Neural crest cell (in vitro differentiated cells): Measurements from ENCODE around the gene SPTB. TPM values are rescaled to one million over a fixed set of nuclear protein-coding genes. Genes with fewer than 3 reads are reported as not detected.

Source experiments
- DNase-seq: peaks from one replicate; pipeline ENCODE4 v3.0.0; 2021; ENCODE audit warnings: low read depth, mixed read lengths, low spot score
- H3K27ac Mint-ChIP-seq: one replicate; pipeline ENCODE4 v1.8.0; 2021; ENCODE audit warnings: mild to moderate bottlenecking, mixed read lengths; ENCODE audit not compliant: unreplicated experiment
- H3K27me3 Mint-ChIP-seq: 2 replicates; pipeline ENCODE4 v1.8.0; 2021; ENCODE audit warnings: low read depth, mild to moderate bottlenecking, mixed read lengths
- H3K36me3 Mint-ChIP-seq: 2 replicates; pipeline ENCODE4 v1.8.0; 2021; ENCODE audit warnings: low read depth, mild to moderate bottlenecking, mixed read lengths
- H3K4me1 Mint-ChIP-seq: 2 replicates; pipeline ENCODE4 v1.8.0; 2021; ENCODE audit warnings: mixed read lengths
- H3K4me3 Mint-ChIP-seq: one replicate; pipeline ENCODE4 v1.8.0; 2021; ENCODE audit warnings: mild to moderate bottlenecking, mixed read lengths
- H3K9me3 Mint-ChIP-seq: 2 replicates; pipeline ENCODE4 v1.8.0; 2021; ENCODE audit warnings: mixed read lengths
- CTCF ChIP-seq: fragments of 200-600 bp; sonication (generic); conservative IDR thresholded peaks from 2 replicates; pipeline ENCODE4 v1.5.0; 2021; ENCODE audit warnings: antibody characterized with exemption, mild to moderate bottlenecking
- total RNA-seq: library from RNA; stranded (reverse); gene quantifications from 2 replicates; pipeline ENCODE4 v1.2.1, GENCODE V29; 2021

The SPTB gene
- total RNA-seq, 1 donor from 2014 or later = 0.16 TPM

- H3K4me1 Mint-ChIP-seq = peaks cover 23% of the 10 kb centered on the region
- no peak overlapping the region for H3K4me3 Mint-ChIP-seq
- H3K9me3 Mint-ChIP-seq = no peaks in the 10 kb centered on the region
- H3K36me3 Mint-ChIP-seq = no peaks in the 10 kb centered on the region
- H3K27ac Mint-ChIP-seq = no peak overlapping the region
- H3K27me3 Mint-ChIP-seq = peaks cover 70% of the 10 kb centered on the region
- DNase-seq = no peak
- TF ChIP-seq CTCF = no peak
Measured at GRCh38 chr14:64758691-64759554, 120.8 kb downstream of the SPTB start.

GRCh38 chr14:64758025-64758521 lies 121.6 kb downstream of the SPTB start:
- peaks cover 62% of the 10 kb centered on the region for H3K27me3 Mint-ChIP-seq
- DNase-seq = no peak
- H3K36me3 Mint-ChIP-seq = no peaks in the 10 kb centered on the region

GRCh38 chr14:64757601-64758000 lies 122.1 kb downstream of the SPTB start:
- H3K36me3 Mint-ChIP-seq = no peaks in the 10 kb centered on the region
- peaks cover 57% of the 10 kb centered on the region for H3K27me3 Mint-ChIP-seq
- no peak overlapping the region for H3K4me3 Mint-ChIP-seq
- DNase-seq = no peak
- peaks cover 20% of the 10 kb centered on the region for H3K4me1 Mint-ChIP-seq
- no peak for TF ChIP-seq CTCF
- peak overlapping the region; percentile 75 for H3K27ac Mint-ChIP-seq
- H3K9me3 Mint-ChIP-seq = no peaks in the 10 kb centered on the region

More at GRCh38 chr14:64758025-64758521, 121.6 kb downstream of the SPTB start:
- no peak overlapping the region for H3K27ac Mint-ChIP-seq
- no peak for TF ChIP-seq CTCF
- no peak overlapping the region for H3K4me3 Mint-ChIP-seq
- H3K9me3 Mint-ChIP-seq = no peaks in the 10 kb centered on the region
- H3K4me1 Mint-ChIP-seq = peaks cover 23% of the 10 kb centered on the region

- Mint-ChIP-seq H3K27me3 (peaks cover 49% of the 10 kb centered on the region), H3K27ac (no peak overlapping the region), H3K4me1 (peaks cover 16% of the 10 kb centered on the region), H3K36me3 (no peaks in the 10 kb centered on the region), H3K9me3 (no peaks in the 10 kb centered on the region), H3K4me3 (no peak overlapping the region)
- no peak for DNase-seq
- TF ChIP-seq CTCF = no peak
Measured at GRCh38 chr14:64756712-64757111, 123.0 kb downstream of the SPTB start.

GRCh38 chr14:64755781-64756221 lies 123.9 kb downstream of the SPTB start:
- Mint-ChIP-seq H3K36me3 (no peaks in the 10 kb centered on the region), H3K9me3 (no peaks in the 10 kb centered on the region), H3K4me3 (no peak overlapping the region), H3K27ac (peak overlapping the region; percentile 51), H3K27me3 (peaks cover 40% of the 10 kb centered on the region), H3K4me1 (peaks cover 14% of the 10 kb centered on the region)
- no peak for TF ChIP-seq CTCF
- no peak for DNase-seq
